HG03439 (cell line): ENCODE data around the gene ABCA2.
"Not testable (repeated sequence)": the region's sequence is repeated elsewhere in the genome, so short reads cannot be mapped to it uniquely, and the experiment has no call there.

Source experiments
- ATAC-seq: cut with Tn5 transposase; IDR thresholded peaks from one replicate; pipeline ENCODE4 v1.9.1; 2021; ENCODE audit warnings: mild to moderate bottlenecking, moderate library complexity; ENCODE audit not compliant: unreplicated experiment

Gene ABCA2

GRCh38 chr9:137046088-137046787, 18.2 kb upstream of the ABCA2 start, which contains the start of gene NPDC1:
NPDC1 (minus strand) TSS chr9:137046177; CDS start chr9:137045989, 188 bp downstream.
- peak; percentile 54 for ATAC-seq

- no peak for ATAC-seq
These were observed 17.5 kb upstream of the ABCA2 start for GRCh38 chr9:137045294-137046087.

DNA sequence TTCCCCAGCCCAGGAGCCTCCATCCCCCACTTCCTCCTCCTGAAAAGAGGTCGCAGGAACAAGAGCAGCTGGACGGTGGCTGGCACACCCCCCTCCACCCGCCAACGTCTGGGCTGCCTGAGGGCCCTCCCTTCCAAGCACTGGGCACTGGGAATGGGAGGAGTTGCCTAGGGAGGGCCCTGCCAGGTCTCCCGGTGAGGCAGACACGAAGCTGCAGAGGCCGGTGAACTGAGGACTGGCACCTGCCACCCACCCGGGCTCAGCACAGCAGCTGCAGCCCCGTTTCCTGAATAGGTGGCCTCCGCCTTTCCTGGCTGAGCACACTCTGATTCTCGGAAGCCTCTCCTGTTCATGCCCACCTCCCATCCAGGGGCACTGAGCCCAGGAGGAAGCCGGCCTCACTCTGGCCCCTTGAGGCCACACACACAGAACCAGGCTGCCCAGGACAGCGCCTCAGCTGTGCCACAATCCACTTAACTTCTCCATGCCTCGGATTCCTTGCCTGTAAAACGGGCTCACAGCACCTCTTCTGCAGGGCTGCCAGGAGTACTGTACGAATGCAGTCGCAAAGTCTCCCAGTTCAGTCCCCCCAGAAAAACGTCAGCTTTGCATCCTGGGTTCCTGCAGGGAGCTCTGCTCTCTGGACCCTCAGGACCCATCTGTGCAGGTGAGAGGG, 16.6 kb upstream of the ABCA2 start:
- no peak for ATAC-seq

- ATAC-seq, result no peak
These were observed 16.0 kb upstream of the ABCA2 start for GRCh38 chr9:137044037-137044436.

DNA sequence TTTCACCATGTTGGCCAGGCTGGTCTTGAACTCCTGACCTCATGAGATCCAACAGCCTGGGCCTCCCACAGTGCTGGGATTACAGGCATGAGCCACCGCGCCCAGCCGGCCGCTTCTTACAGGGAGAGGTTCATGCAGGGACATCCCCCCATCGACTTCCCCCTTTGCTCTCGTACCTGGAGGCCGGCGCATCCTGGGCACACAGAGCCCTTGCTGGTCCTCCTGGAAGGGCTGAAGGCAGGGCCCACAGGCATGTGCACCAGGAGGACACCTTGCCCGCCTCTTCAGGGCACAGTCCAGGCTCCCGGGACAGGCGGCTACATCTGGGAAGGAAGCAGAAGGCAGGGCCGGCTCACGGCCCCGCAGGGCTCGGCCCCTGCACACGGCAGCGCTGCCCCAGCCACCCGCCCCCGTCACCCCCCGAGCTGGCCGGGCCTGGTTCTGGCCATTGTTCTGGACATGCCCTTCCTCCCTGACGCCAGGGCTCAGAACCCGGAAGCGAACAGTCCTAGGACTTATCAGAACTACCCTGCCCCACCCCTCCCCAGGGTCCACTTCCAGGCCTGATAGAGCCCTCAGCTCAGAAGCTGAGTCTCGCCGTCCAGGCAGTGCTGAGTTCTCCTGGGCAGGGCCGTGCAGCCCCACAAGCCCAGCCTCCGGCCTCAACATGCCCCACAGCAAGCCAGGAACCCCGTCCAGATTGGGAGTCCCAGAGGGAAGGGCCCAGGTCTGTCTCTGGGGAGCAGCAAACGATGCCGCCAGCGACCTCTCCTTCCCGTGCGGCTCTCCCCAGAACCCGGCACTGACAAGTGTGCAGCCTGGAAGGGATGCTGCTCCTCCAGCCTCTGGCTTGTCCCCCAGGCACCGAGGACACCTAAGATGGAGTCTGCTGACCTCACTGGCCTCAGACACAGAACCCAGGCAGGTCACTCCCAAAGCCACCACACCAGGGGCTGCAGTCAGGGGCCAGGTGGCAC, 15.0 kb upstream of the ABCA2 start:
- ATAC-seq, result no peak

GRCh38 chr9:137041124-137041523, 13.1 kb upstream of the ABCA2 start:
- ATAC-seq, result no peak

DNA sequence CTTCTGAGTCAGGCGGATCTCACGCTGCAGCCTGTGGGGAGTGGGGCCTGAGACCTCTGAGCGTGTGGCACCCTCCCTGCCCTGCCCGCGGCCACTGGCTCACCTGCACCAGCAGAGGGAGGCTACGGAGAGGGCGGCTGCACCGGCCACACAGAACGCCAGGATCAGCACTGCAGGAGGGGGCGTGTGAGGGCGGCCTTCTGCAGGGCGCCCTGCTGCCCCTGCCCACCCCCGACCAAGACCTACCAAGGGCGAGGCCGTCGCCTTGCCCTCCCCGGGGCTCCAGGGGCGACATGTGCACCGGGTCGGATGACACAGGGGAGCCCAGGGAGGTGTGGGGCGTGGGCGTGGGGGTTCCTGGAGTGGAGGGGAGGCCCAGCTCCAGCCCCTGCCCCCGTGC, 12.5 kb upstream of the ABCA2 start:
- no peak for ATAC-seq

GRCh38 chr9:137039611-137040366, 11.8 kb upstream of the ABCA2 start:
- ATAC-seq, result no peak

GRCh38 chr9:137038916-137039315, 10.9 kb upstream of the ABCA2 start:
- ATAC-seq, result no peak

DNA sequence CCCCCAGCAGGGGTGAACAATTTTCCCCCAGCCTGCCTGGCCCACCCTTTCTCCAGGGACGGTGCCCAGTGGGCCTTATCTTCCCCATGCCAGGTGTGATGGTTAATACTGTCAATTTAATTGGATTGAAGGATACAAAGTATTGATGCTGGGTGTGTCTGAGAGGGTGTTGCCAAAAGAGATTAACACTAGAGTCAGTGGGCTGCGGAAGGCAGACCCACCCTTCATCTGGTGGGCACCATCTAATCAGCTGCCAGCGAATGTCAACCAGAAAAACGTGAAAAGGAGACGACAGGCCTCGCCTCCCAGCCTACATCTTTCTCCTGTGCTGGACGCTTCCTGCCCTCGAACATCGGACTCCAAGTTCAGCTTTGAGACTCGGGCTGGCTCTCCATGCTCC, 9.4 kb upstream of the ABCA2 start:
- ATAC-seq, result no peak

- no peak for ATAC-seq
These were observed 9.0 kb upstream of the ABCA2 start for GRCh38 chr9:137037035-137037434.

DNA sequence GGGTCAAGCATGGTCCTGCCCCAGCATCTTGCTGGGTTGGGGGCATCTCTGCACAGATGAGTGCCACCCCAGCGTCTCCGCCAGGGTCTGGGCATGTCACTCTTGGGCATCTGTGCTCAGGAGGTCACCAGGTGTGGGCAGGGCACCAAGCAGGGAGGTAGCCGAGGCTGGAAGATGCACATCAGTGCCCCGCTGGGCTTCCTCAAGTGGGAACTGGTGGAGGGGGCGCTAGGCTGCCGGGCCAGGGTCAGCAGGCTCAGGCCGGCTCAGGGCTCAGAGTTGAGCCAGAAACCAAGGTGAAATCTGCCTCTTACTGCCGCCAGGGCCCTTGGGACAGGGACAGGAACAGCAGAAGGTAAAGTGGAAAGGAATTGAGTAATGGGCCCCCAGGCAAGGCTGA, 7.9 kb upstream of the ABCA2 start:
- no peak for ATAC-seq

- no peak for ATAC-seq
These were observed 7.4 kb upstream of the ABCA2 start for GRCh38 chr9:137035507-137035834.

DNA sequence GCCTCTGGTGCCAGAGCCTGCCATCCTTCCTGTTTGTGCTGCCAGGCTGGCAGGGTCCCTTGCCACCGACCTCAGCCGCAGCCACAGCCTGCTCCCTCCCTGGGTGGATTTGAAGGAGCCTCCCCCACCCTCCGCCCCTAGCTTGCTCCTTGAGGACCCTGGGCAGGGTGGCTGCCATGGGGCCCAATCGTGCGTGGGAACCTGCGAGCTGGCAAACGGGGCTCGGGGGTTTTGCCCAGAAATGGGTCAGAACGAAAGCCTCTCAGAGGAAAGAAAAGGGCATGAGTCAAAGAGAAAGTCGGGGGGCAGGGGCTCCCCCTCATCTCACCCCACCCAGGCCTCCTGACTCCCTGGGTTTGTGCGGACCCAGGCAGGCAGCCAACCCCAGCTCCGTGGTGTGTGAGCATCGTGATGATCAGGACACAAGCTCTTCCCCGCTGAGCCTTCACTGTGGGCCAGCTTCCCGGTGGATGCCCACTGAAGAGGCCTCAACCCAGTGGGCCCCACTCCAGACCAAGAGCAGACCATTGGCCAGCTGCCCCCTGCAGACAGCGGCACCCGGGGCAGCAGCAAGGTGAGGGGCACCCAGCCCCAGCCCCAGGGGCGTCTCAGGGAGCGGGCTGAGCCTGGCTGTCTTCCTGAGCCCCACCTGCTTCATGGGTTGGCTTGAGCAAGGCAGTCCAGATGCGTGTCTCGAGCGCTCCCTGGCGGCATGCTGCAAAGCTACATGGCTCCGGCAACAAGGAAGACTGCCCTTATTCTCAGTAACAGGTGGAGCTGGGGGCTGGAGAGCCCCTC, 6.9 kb upstream of the ABCA2 start:
- ATAC-seq, result peak; percentile 48

GRCh38 chr9:137034039-137034708, 6.1 kb upstream of the ABCA2 start:
- ATAC-seq, result no peak

GRCh38 chr9:137033481-137033880, 5.4 kb upstream of the ABCA2 start:
- not testable (repeated sequence) for ATAC-seq

GRCh38 chr9:137032858-137033257, 4.8 kb upstream of the ABCA2 start:
- ATAC-seq, result no peak

DNA sequence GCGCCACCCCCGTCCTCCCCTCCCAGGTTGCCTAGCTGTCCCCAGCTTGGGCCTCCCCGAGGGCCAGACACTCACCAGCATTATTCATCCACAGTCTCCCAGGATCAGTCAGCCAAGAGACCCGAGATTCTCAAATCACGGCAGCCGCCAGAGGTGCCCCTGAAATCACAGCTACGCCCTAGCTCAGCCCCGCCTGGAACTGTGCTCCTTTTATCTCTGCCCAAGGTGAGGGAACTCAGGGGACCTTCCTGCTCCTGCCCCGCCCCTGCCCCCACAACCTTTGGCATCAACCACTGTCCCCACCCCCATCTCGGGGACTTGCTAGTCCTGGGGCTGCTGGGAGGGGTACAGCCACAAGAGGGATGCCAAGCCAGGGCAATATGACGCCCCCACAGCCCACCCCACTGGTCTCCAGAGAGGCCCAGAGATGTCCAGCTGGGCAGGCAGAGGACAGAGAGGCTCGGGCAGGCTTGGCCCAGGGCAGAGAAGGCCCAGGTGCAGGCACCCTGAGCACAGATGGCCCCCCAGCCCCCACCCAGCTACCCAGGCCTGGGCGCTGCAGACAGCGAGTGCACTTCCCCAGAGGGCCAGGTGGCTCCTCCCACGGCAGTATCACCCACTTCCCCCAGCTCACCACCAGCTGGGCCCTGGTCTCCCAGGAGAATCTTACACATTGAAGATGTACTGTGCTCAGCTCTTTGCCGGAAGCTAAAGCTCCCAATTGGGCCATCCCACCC, 4.0 kb upstream of the ABCA2 start, which contains the start of gene FUT7:
FUT7 (minus strand) TSS at position 185 of the 737 bp plus-strand sequence; CDS start at position 88, 97 bp downstream.
- no peak for ATAC-seq
